GM12891 (cell line): ENCODE data around the gene ACVR1.

Source experiments
- PAX5 ChIP-seq: IDR thresholded peaks from 2 replicates; pipeline ENCODE4 v1.6.1; 2011; ENCODE audit warnings: low read length, moderate library complexity, mild to moderate bottlenecking; ENCODE audit not compliant: insufficient read depth, severe bottlenecking
- POLR2A ChIP-seq: IDR thresholded peaks from 2 replicates; pipeline ENCODE4 v1.6.1; 2011; ENCODE audit warnings: low read depth, low read length, control low read depth
- POLR2AphosphoS5 ChIP-seq: IDR thresholded peaks from 2 replicates; pipeline ENCODE4 v1.6.1; 2011; ENCODE audit warnings: low read depth, low read length, control low read depth
- POU2F2 ChIP-seq: IDR thresholded peaks from 2 replicates; pipeline ENCODE4 v1.6.1; 2011; ENCODE audit warnings: low read depth, mild to moderate bottlenecking, control low read depth, low read length, moderate library complexity
- SPI1 ChIP-seq: IDR thresholded peaks from 2 replicates; pipeline ENCODE4 v1.6.1; 2011; ENCODE audit warnings: low read depth, low read length, control low read depth
- TAF1 ChIP-seq: IDR thresholded peaks from 2 replicates; pipeline ENCODE4 v1.6.1; 2011; ENCODE audit warnings: low read depth, low read length, control low read depth

- TF ChIP-seq POLR2A (no peak), POLR2AphosphoS5 (no peak), PAX5 (no peak), SPI1 (no peak), TAF1 (no peak), POU2F2 (no peak)
Observed at GRCh38 chr2:157901325-157901724, 25.2 kb upstream of the ACVR1 start.
